Ovary (tissue), 3 donors: ENCODE results near the gene MAP1B.
A peak's percentile ranks its signal among the peaks of the same experiment; 100 is the strongest.

Experiments used
- CTCF ChIP-seq, 3 donors: fragments of 450-650 bp in 2 of 3; fragments of 200-600 bp in 1 of 3; IDR thresholded peaks; one replicate each; pipeline versions ENCODE4 v1.5.1 to v1.8.0; 2016 to 2022; ENCODE audit warnings: antibody characterized with exemption in 3 of 3, mild to moderate bottlenecking in 1 of 3
- EP300 ChIP-seq: sonication (generic); formaldehyde crosslinking; IDR thresholded peaks from one replicate; pipeline ENCODE4 v1.6.1; 2017; ENCODE audit warnings: antibody characterized with exemption
- donor health status: DM: no; HTN: no; CAD: no.

DNA sequence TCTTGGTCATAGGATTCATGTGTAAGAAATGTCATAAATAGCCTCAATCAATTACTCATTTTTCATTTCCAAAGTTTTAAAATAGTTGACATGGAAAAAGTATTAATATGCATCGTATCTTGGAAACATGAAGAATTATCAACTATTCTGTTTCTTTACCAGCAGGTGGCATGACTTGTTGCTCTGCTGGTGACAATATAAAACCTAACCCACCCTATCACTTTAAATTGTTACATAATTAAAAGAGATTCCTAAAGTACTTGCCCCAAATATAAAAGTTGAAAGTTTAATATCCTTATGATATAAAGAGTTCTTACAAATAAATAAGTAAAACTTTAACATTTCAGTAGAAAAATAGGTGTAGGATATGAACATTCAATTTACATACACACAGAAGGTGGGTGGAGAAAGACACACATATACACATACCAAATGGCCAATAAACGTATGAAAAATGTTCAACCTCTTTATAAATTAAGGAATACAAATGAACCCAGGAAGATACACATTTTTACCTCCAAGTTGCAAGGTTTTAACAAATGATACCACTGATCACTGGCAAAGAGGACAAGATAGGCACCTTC is 30.6 kb downstream of the MAP1B start:
- TF ChIP-seq CTCF (IDR thresholded peaks at IDR 0.05), result peak in 1 of 3 donors; percentile 26
- TF ChIP-seq EP300, result no peak
